ENCODE measurements around the gene ASB1.

GRCh38 chr2:238483656-238484055 is 56.9 kb downstream of the ASB1 start:
- TF ChIP-seq POLR2A (IDR thresholded peaks at IDR 0.05) (no peak), CTCF (IDR thresholded peaks at IDR 0.05) (no peak), EP300 (IDR thresholded peaks at IDR 0.05) (no peak)

All from suprapubic skin (tissue), 3 donors.